MCF 10A (cell line): Measurements from ENCODE around the gene CD300C. TPM values are rescaled to one million over a fixed set of nuclear protein-coding genes. Genes with fewer than 3 reads are reported as not detected.

Experiments used
- BruUV-seq: library from RNA; stranded (reverse); fragments of 400-500 nt; replicated peaks from 2 replicates; lab custom pipeline; 2021; lab: Mats Ljungman, UMichigan
- CTCF ChIA-PET: fragments of 300-600 bp; sonication (Branson Sonifier 250); formaldehyde crosslinking; extraction: SDS; loops from one replicate; lab custom pipeline; 2021; ENCODE audit warnings: antibody characterized with exemption, inconsistent platforms; lab: Yijun Ruan, JAX
- POLR2A ChIA-PET: fragments of 300-600, 350-650 bp; sonication (Branson Sonifier 250); formaldehyde crosslinking; extraction: SDS; loops from one replicate; lab custom pipeline; 2020; ENCODE audit warnings: antibody characterized with exemption, inconsistent platforms; lab: Yijun Ruan, JAX
- DNase-seq: peaks from one replicate; pipeline ENCODE4 v3.0.0-alpha.2; 2018; ENCODE audit not compliant: unreplicated experiment
- H3K27ac Mint-ChIP-seq: one replicate; pipeline ENCODE4 v1.8.0; 2022; ENCODE audit warnings: mild to moderate bottlenecking, low read depth, mixed read lengths; ENCODE audit not compliant: unreplicated experiment
- H3K27me3 Mint-ChIP-seq: one replicate; pipeline ENCODE4 v1.8.0; 2022; ENCODE audit warnings: mixed read lengths; ENCODE audit not compliant: insufficient read depth, unreplicated experiment
- H3K36me3 Mint-ChIP-seq: one replicate; pipeline ENCODE4 v1.8.0; 2022; ENCODE audit warnings: mild to moderate bottlenecking, moderate library complexity, mixed read lengths; ENCODE audit not compliant: insufficient read depth, unreplicated experiment
- H3K4me1 Mint-ChIP-seq: one replicate; pipeline ENCODE4 v1.8.0; 2022; ENCODE audit warnings: mixed read lengths; ENCODE audit not compliant: insufficient read depth, unreplicated experiment
- H3K4me3 Mint-ChIP-seq: one replicate; pipeline ENCODE4 v1.8.0; 2022; ENCODE audit warnings: mild to moderate bottlenecking, moderate library complexity, mixed read lengths; ENCODE audit not compliant: unreplicated experiment
- H3K9me3 Mint-ChIP-seq: one replicate; pipeline ENCODE4 v1.8.0; 2022; ENCODE audit warnings: mixed read lengths; ENCODE audit not compliant: unreplicated experiment
- CTCF ChIP-seq: fragments of 200-600 bp; IDR thresholded peaks from one replicate; pipeline ENCODE4 v1.8.0; 2022; ENCODE audit warnings: antibody characterized with exemption, mild to moderate bottlenecking; ENCODE audit not compliant: unreplicated experiment
- intact Hi-C: fragments of 100-400 bp; cut with micrococcal nuclease; formaldehyde crosslinking; loops from 2 replicates; pipeline ENCODE4 v1.14.1; 2022
- total RNA-seq: library from RNA; stranded (reverse); gene quantifications from 2 replicates; pipeline ENCODE4 v1.2.3, GENCODE V29; 2022

The CD300C gene
- total RNA-seq, 1 experiment from 2014 or later, result not detected

- H3K9me3 Mint-ChIP-seq, result no peaks in the 10 kb centered on the region
Observed at GRCh38 chr17:74526681-74527080, 19.2 kb downstream of the CD300C start.

GRCh38 chr17:74525781-74526288 is 20.1 kb downstream of the CD300C start:
- DNase-seq, result no peak
- intact Hi-C loops, result no loop called here
- TF ChIP-seq CTCF, result no peak
- no peaks in the 10 kb centered on the region for H3K36me3 Mint-ChIP-seq
- BruUV-seq, result no TSS peak
- POLR2A ChIA-PET, result no interaction called here
- H3K4me3 Mint-ChIP-seq, result no peak overlapping the region
- no peak overlapping the region for H3K27ac Mint-ChIP-seq
- peaks cover 74% of the 10 kb centered on the region for H3K27me3 Mint-ChIP-seq
- CTCF ChIA-PET, result interaction anchor here (0.7 kb wide), 2 partner anchors 26 to 224 kb away, joined by 3 to 4 read pairs; no protein-coding TSS in a partner anchor
- H3K9me3 Mint-ChIP-seq, result no peaks in the 10 kb centered on the region
- H3K4me1 Mint-ChIP-seq, result peaks cover 3% of the 10 kb centered on the region

More at GRCh38 chr17:74526681-74527080, 19.2 kb downstream of the CD300C start:
- DNase-seq, result no peak
- intact Hi-C loops, result no loop called here
- TF ChIP-seq CTCF, result no peak
- POLR2A ChIA-PET, result interaction anchor here (0.9 kb wide), 1 partner anchor 8 kb away, joined by 3 read pairs; no protein-coding TSS in a partner anchor
- Mint-ChIP-seq H3K4me1 (no peaks in the 10 kb centered on the region), H3K27ac (no peak overlapping the region), H3K27me3 (peaks cover 82% of the 10 kb centered on the region), H3K4me3 (no peak overlapping the region), H3K36me3 (peaks cover 4% of the 10 kb centered on the region)
- CTCF ChIA-PET, result interaction anchor here (0.7 kb wide), 3 partner anchors 25 to 225 kb away, joined by 3 to 4 read pairs (median 3); no protein-coding TSS in a partner anchor
- BruUV-seq, result no TSS peak

GRCh38 chr17:74525465-74525725 is 20.5 kb downstream of the CD300C start:
- no peak overlapping the region for H3K27ac Mint-ChIP-seq
- TF ChIP-seq CTCF, result no peak
- POLR2A ChIA-PET, result no interaction called here
- H3K4me1 Mint-ChIP-seq, result peaks cover 5% of the 10 kb centered on the region
- intact Hi-C loops, result no loop called here
- CTCF ChIA-PET, result interaction anchor here (1.2 kb wide), 1 partner anchor 31 kb away, joined by 3 read pairs; no protein-coding TSS in a partner anchor
- H3K36me3 Mint-ChIP-seq, result no peaks in the 10 kb centered on the region
- peaks cover 69% of the 10 kb centered on the region for H3K27me3 Mint-ChIP-seq
- BruUV-seq, result no TSS peak
- DNase-seq, result no peak
- no peaks in the 10 kb centered on the region for H3K9me3 Mint-ChIP-seq
- H3K4me3 Mint-ChIP-seq, result no peak overlapping the region

- POLR2A ChIA-PET, result no interaction called here
Observed at GRCh38 chr17:74524653-74525464, 21.1 kb downstream of the CD300C start.

More at GRCh38 chr17:74524653-74525464, 21.1 kb downstream of the CD300C start:
- H3K4me3 Mint-ChIP-seq, result no peak overlapping the region
- H3K4me1 Mint-ChIP-seq, result peaks cover 5% of the 10 kb centered on the region
- TF ChIP-seq CTCF, result no peak
- no peaks in the 10 kb centered on the region for H3K36me3 Mint-ChIP-seq
- intact Hi-C loops, result no loop called here
- H3K27me3 Mint-ChIP-seq, result peaks cover 64% of the 10 kb centered on the region
- CTCF ChIA-PET, result interaction anchor here (1.2 kb wide), 1 partner anchor 31 kb away, joined by 3 read pairs; no protein-coding TSS in a partner anchor
- no peak overlapping the region for H3K27ac Mint-ChIP-seq
- BruUV-seq, result no TSS peak
- DNase-seq, result no peak
- H3K9me3 Mint-ChIP-seq, result no peaks in the 10 kb centered on the region
